ENCODE data around the gene CLEC9A.
"Not testable (repeated sequence)": the region's sequence is repeated elsewhere in the genome, so short reads cannot be mapped to it uniquely, and the experiment has no call there.

CLEC9A gene

DNA sequence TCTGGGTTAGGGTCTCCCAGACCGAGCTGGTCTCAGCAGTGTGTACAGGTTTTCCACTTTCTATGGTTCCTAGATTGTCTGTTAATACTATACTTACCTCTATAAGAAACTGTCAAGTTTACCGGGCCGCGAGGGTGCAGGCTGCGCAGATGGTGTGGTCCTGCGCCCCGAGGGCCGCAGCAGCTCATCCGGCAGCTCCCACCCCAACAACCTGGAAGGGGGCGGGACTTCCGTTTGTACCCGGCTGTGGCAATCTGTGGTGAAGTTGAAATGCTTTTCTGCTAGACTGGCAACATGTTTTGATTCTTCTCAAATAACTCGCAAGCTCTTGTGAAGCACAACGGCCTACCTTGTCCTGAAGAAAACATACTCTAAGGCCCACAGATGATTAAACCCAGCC is at the start of gene CLEC9A:
CLEC9A (plus strand) TSS at position 237 of the 400 bp plus-strand sequence. CDS start 22,006 bp downstream, outside the sequence.
- DNase-seq (ENCODE audit: low read depth in 3 of 3), result no peak

DNA sequence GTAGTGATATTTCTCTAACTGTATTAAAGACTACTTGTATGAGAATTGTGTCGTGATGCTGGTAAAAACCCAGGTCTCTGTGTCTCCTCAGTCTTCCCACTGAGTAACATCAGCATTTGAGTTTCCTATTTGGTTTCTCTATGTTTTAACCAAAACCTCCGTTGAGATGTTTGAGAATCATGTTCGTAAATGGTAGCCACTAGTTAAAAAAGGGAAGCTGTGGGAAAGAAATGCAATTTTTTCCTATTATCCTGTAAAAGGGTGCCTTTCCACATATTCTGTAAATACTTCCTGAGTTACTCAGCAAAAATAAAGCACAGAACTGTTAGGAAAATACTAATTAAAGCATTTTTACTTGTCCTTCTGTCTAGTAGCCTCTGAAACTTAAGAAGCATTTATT is 38.6 kb upstream of the CLEC9A start:
- DNase-seq (ENCODE audit: low read depth in 3 of 3), result no peak

DNA sequence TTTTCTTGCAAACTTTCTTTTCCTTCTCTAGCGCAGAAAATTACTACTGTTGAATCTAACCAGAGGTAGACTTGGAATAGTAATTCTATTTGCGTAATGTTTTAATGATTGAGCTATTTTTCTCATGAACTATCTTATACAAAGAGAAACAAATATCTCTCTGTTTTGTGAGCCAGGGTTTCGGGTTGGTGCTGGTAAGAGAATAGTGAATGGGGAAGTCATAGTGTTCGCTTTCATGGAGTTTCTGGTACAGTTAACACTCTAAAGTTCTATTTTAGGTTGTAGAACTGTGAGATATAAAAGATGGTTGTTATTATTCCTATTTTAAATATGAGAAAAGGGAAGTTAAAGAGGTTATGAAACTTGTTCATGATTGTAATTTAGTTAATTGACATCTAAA is 38.2 kb upstream of the CLEC9A start:
- no peak for DNase-seq (ENCODE audit: low read depth in 3 of 3)

DNA sequence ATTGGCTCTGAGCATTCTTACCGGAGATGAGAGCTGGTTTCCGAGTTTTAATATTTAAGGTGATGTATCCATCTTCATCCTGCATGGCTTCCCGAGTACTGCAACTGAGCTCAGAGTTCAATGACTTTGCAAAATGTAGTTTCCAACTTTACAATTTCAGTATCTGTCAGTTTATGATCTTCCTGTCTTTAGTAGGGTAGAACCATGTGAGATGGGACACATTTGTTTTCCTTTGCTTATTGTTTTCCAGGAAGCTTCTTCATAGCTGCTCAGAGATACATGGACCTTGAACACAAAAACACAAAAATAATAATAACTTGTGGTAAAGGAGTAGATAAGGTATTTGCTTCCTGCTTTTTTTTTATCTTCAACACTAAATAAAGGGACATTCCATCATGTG is 31.5 kb upstream of the CLEC9A start, which contains the start of gene CLEC1B:
CLEC1B (minus strand) TSS at position 106 of the 400 bp plus-strand sequence; CDS start at position 85, 21 bp downstream.
- no peak for DNase-seq (ENCODE audit: low read depth in 3 of 3)

DNA sequence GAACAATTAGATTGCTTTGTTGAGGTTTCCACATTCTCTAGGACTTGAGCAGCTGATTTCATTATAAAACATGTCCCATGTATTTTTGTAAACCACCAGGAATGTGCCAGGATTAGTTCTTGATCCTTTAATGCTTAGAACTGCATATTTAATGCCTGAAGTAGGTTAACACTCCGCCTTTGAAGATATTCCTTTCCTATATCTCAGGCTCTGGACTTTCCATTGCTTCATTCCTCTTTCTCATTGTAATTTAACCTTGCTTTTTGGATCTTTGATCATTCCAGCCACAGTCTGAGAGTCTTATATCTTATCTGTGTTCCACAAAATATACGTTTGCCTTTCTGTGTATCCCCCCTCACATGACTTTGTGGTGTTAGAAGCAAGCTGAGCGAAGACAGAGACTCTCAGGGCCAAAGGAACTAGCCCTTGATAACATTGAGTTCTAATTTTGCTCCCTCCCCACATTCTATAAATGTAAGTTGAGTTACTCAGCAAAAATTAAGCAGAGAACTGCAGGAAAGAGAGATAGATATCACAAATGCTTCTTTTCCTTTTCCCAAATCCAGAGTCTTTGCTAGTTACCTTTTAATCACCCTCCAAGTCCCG is 29.2 kb upstream of the CLEC9A start:
- no peak for DNase-seq (ENCODE audit: low read depth in 3 of 3)

DNA sequence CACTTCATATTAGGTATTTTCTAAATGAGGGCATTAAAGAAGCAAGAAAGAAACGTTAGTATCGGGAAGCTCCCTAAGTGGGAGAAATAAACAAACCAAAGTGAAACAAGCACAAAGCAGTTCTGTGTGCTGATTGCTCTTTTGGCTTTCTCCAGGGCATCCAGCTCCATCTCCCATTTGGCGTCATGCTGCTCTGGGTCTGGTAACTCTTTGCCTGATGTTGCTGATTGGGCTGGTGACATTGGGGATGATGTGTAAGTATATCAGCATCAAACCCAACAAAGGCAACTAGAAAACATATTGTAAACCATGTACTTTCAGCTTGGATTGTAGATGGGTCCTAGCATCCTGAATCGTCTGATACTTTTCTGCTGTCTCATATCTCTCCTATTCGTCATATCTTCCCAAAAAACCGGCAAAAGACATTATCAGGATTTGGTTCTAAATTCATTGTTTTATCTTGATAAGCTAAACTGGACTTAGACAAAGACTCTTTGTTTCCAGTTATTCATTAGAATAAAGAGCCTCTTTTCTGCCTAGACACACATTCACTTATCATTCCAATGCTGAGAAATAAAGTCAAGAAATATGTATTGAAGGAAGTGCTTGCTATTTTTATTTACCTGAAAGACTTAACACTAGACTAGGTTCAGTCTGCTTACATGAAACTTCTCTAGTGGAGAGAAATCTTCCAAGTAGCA is 17.7 kb upstream of the CLEC9A start:
- no peak for DNase-seq (ENCODE audit: low read depth in 3 of 3)

DNA sequence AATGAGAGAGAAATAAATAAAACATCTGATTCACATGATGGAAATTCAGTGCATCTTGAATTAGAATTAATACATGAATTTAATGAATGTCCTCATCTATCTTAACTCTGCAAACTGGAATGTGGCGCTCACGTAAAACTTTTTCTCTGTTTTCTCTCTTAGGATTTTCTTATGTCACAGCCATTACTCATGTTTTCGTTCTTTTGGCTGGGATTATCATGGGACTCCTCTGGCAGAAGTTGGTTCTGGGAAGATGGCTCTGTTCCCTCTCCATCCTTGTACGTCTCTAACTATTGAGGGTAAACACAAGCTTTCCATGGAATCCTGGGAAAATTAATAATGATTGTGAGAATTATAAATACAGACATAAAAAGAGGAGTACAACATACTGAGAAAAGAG is 15.0 kb upstream of the CLEC9A start:
- no peak for DNase-seq (ENCODE audit: low read depth in 3 of 3)

DNA sequence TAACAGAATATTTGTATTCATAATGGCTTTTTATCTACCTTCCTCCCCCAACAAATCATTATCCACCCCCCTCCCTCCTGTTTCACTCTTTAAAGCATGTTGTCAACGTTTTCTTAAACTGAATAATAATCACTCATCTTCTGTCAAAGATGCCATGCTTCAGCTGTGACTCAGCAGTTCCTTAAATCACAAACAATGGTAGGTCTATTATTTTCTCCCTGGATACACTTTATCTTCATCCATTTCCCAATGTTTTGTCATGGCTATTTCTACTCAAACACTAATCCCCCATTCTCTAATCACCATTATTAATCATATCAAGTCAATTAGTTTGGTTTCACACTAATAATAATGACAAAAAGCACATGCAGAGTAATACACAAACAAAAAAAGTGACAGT is 13.6 kb upstream of the CLEC9A start:
- DNase-seq (ENCODE audit: low read depth in 3 of 3), result no peak

DNA sequence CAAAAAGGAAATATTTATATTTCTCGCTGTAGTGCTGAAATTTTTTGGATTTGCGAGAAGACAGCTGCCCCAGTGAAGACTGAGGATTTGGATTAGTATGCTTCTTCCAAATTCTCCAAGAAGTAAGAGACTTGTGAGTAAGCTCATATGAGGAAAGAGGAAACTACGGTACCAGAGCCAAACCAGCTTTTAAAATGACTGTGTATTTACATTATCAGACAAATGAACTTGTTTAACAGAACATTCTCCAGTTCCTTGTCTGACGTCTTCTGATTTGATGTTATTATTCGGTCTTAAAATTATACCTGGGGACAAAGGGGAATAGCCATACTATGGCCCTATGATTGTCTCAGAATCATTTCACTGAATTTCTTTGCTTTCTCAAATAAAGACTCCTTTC is 12.1 kb upstream of the CLEC9A start:
- no peak for DNase-seq (ENCODE audit: low read depth in 3 of 3)

DNA sequence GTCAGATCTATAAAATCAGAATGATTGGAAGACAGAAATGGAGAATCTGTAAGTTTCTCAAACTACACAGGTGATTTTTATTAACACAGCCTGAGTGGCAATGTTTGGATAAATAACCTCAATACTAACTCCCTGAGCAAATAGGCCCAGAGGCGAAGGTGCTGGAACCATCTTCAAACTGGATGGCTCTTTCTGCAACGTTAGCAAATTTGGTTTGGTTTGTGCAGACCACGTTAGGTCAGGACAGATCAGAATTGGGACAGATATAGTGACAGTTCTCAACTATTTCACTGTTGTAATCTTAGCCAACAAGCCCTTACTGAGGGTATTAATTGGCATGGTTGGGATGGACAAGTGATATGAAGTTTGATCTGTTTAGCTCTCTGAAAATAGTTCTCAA is 9.1 kb upstream of the CLEC9A start:
- DNase-seq (ENCODE audit: low read depth in 3 of 3), result no peak

DNA sequence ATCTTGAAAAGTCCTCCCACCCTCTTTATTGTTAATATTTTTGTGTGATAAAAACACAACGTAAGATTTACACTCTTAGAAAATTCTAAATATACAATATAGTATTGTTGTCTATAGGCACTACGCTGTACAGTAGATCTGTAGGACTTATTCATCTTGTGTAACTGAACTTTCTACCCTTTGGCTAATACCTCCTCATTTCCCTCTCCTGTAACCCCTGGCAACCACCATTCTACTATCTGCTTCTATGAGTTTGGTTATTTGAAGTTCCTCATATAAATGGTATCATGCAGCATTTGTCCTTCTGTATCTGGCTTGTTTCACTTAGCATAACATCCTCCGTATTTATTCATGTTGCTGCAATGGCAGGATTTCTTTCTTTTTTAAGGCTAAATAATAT is 5.2 kb upstream of the CLEC9A start:
- no peak for DNase-seq (ENCODE audit: low read depth in 3 of 3)

DNA sequence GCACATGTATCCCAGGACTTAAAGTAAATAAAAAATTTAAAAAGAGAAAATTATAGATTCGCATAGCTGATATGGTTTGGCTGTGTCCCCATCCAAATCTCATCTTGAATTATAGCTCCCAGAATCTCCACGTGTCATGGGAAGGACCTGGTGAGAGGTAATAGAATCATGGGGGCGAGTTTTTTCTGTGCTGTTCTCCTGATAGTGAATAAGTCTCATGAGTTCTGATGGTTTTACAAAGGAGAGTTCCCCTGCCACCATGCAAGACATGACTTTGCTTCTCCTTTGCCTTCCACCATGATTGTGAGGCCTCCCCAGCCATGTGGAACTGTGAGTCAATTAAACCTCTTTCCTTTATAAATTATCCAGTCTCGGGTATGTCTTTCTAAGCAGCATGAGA is 3.8 kb upstream of the CLEC9A start:
- DNase-seq (ENCODE audit: low read depth in 3 of 3), result not testable (repeated sequence)

DNA sequence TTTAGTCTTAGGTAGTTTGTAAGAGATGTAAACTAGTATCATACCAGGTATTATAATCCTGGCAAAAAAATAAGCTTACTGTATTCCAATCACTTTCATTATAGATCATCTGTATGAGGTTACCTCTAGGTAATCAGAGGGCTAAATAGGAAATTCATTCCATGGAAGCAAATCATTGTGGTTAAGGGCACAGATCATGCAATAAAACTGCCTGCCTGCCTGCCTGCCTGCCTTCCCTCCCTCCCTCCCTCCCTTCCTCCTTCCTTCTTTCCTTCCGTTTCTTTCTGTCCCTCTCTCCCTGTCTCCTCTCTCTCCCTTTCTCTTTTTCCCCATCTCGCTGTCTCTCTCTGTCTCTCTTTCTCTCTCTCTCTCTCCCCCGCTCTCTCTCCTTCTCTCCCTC is 3.2 kb upstream of the CLEC9A start:
- no peak for DNase-seq (ENCODE audit: low read depth in 3 of 3)

DNA sequence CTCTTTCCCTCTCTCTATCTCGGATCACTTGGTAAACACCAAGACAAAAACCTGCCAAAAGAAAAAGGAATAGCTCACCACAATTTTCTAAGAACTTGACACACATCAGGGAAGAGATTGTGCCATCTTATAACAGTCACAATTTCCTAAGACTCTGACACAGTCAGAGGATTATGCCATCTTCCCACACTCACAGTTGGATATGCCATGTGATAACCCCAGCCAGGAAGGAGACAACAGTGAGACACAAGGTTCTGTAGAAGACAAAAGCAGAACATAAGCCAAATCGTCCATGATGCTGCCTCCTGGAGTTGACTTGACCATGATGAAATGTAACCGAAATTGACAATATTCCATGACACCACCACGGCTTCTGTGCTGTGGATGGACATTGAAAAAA is 2.8 kb upstream of the CLEC9A start:
- DNase-seq (ENCODE audit: low read depth in 3 of 3), result no peak

DNA sequence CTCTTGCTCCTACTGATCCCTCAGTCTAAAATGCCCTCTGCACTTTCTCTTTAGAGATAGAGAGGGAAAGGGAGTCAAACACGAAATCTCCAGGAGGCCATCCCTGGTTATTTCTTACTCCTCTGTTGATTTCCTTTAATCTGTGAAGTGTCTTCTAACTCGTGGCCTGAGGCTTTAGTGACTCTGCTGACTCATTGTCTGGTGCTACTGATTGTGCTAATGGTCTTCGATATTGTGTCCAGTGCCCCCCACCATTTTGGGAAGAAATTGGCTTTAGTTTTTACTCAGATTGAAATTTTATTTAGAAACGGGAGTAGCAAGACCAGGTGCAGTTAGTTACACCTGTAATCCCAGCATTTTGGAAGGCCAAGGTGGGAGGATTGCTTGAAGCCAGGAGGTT is 839 bp downstream of the CLEC9A start:
- DNase-seq (ENCODE audit: low read depth in 3 of 3), result no peak

DNA sequence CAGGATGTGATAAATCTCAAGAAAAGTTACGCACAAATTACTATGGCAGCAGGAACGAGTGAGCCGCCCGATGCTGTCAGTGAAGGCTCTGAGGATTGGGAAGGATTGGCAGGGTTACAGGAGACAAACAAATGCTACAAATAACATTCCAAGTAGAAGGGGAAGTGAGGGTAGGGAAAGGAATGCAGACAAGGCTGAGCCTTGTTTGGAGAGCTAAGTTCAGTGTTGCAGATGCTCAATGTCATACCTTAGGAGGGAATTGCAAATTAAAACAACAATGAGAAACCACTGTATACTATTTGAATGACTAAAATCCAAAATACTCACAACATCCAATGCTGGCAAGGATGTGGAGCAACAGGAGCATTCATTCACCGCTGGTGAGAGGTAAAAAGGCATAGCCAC is 1.3 kb downstream of the CLEC9A start:
- DNase-seq (ENCODE audit: low read depth in 3 of 3), result no peak

DNA sequence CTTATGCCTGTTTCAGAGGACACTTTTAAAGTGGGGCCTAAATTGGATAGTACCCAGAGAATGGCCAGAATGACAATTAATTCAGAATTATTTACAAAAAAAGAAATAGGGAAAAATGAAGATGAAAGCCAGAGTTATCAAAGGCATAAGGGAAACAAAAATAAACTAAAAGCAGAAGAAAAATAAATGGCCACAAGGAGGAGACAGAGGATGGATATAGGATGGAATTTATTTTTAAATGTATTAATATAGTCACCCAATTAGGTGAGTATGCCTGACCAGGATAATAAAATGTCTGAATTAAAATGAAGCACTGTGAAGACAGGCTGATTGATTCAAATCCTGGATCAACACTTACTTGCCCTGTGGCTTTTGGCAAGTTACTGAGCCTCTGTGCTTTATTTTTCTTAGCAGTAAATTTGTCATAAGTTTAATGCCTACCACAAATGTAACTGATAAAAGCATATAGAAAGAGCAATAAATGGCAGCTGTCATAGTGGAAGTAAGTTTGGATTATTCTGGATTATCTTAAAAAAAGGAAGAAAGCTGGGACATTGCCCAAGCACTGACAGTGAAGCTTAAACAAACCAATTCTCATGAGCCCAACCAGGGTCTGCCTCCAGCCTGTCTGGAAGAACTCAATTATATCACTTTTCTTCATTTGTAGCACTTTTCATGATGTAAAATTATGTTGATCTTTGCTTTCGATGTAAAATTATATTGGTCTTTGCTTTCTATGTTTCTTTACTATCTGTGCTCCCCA is 3.5 kb downstream of the CLEC9A start:
- DNase-seq (ENCODE audit: low read depth in 3 of 3), result no peak

DNA sequence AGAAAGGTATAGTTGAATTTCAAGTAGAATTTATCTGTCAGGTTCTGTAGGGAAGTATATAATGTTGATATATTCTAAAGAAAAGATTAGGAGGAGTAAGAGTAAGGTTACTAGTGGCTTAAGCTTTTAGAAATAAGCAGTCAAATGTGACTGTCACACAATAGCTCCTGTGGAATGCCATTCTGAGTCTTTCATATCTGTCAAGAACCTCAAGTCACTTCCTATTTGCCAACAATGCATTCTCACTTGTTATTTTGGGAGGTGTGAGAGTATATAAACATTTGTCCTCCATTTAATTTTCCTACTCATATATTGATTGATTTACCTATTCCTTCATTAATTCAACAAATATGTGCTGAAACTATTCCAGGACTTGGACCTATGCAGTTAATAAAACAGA is 11.7 kb downstream of the CLEC9A start:
- DNase-seq (ENCODE audit: low read depth in 3 of 3), result no peak

DNA sequence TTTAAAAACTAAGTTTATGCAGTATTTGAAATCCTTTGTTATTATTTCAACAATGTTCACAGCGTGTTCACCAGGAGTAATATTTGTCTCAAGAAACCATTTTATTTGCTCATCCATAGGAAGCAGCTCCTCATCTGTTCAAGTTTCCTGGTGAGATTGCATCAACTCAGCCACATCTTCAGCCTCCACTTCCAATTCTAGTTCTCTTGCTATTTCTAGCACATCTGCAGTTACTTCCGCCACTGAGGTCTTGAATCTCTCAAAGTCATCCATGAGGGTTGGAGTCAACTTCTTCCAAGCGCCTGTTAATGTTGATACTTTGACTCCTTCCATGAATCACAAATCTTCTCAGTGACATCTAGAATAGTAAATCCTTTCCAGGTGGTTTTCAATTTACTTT is 18.0 kb downstream of the CLEC9A start:
- DNase-seq (ENCODE audit: low read depth in 3 of 3), result no peak

DNA sequence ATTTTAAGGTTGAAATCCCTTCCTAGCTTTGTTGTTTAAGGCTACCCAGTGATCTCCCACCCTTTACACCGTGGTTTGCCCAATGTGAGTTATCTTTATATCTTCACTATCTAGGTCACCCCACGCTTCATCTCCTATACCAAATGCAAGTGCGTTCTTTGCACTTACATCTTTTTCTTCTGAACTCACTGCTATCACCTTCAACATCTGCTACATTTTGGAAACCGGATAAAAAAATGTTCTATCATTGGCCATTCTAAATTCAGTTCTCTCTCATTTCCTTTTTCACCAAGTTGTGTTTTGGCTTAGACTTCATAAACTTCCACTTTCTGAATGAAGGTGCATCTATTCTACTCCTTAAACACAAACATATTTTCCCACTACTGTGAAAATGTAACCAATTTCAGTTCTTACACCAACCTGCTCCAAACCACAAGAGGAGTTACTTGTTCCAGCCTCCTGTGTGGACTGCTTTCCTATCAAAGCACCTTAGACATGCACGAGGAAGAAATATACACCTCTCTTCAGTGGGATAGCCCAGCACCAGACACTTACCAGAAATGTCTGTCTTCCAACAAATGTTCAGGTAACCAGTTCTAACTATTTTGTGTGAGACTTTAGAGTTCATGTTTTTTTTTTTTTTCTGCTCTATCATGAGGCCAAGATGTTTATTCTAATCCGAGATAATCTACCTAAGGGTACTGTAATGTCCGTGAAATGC is 21.9 kb downstream of the CLEC9A start:
- no peak for DNase-seq (ENCODE audit: low read depth in 3 of 3)

DNA sequence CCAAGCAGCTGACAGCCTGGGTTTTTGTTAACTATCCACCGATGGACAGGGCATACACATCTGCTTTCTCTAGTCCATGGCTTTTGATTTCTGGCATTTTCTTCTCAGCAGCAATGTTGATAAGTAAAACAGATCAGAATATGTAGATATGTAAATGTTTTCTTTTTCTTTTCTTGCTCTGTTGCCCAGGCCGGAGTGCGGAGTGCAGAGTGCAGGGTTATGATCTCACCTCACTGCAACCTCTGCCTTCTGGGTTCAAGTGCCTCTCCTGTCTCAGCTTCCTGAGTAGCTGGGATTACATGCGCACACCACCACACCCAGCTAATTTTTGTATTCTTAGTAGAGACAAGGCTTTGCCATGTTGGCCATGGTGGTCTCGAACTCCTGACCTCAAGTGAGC is 27.9 kb downstream of the CLEC9A start:
- no peak for DNase-seq (ENCODE audit: low read depth in 3 of 3)

DNA sequence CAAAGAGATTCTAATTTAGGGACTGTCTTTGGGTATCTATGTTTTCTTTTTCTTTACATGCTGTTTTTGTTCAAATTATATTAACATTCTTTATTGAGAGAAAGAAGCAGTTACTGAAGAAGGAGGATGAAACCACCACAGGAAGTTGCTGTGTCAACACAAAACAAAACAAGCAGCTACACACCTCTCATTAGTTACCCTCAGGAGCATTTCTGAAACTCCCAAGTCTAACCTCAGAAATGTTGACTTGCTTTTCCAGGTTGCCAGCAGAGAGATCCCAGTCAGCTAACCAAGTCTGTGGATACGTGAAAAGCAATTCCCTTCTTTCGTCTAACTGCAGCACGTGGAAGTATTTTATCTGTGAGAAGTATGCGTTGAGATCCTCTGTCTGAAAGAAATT is 34.8 kb downstream of the CLEC9A start:
- no peak for DNase-seq (ENCODE audit: low read depth in 3 of 3)
